HCT116 (cell line): ENCODE data around the gene RBKS. TPM values are rescaled to one million over a fixed set of nuclear protein-coding genes. Genes with fewer than 3 reads are reported as not detected.

Experiments used
- ATAC-seq: fragments of 200-7000 bp; cut with Tn5 transposase; 2 replicates; pipeline ENCODE4 v1.9.1; 2020; ENCODE audit warnings: mild to moderate bottlenecking, moderate library complexity
- BruUV-seq: library from RNA; stranded (reverse); fragments of 400-500 nt; replicated peaks from 2 replicates; lab custom pipeline; 2021; lab: Mats Ljungman, UMichigan
- CTCF ChIA-PET: fragments of 300-600 bp; sonication (Branson Sonifier 250); formaldehyde crosslinking; loops from one replicate; lab custom pipeline; 2021; ENCODE audit warnings: antibody characterized with exemption; lab: Charles Lee
- POLR2A ChIA-PET: fragments of 300-600, 350-600 bp; sonication (Branson Sonifier 250); formaldehyde crosslinking; loops from one replicate; lab custom pipeline; 2021; ENCODE audit warnings: antibody characterized with exemption; lab: Charles Lee
- RAD21 ChIA-PET, 2 experiments: fragments of 300-600 bp; sonication (Branson Sonifier 250); formaldehyde crosslinking; loops; one replicate each; lab custom pipeline; 2023; ENCODE audit warnings: low total read pairs in 2 of 2; ENCODE audit not compliant: uncharacterized antibody in 2 of 2, unreplicated experiment in 2 of 2, low non-redundant PET in 1 of 2; lab: Charles Lee
- DNase-seq: peaks from one replicate; pipeline ENCODE4 v3.0.0-alpha.2; 2010; ENCODE audit warnings: low read depth, low spot score
- H2AFZ ChIP-seq: fragments of 200-600 bp; shearing (Covaris generic), sonication (generic); 2 replicates; pipeline ENCODE4 v1.6.1; 2017; ENCODE audit warnings: low read depth, mixed run types, mixed read lengths, antibody characterized with exemption, low read length; ENCODE audit not compliant: poor library complexity, severe bottlenecking
- H3K27ac ChIP-seq: 2 replicates; pipeline ENCODE4 v1.5.1; 2012; ENCODE audit warnings: low read depth, low read length
- H3K27me3 ChIP-seq: fragments of 200-600 bp; sonication (generic); 2 replicates; pipeline ENCODE4 v1.6.1; 2016; ENCODE audit warnings: mixed run types, low read length, mixed read lengths; ENCODE audit not compliant: insufficient read depth
- H3K36me3 ChIP-seq, 2 experiments: fragments of 200-500 bp in 1 of 2; fragments of 200-600 bp in 1 of 2; sonication (Bioruptor generic) in 1 of 2; sonication (generic) in 1 of 2; 2 replicates each; pipeline versions ENCODE4 v1.5.1 to v1.6.1; 2014 to 2016; ENCODE audit warnings: low read length in 2 of 2, inconsistent platforms in 1 of 2, mixed read lengths in 1 of 2, mixed run types in 1 of 2; ENCODE audit not compliant: insufficient read depth in 2 of 2, control insufficient read depth in 1 of 2
- H3K4me1 ChIP-seq, 2 experiments: fragments of 200-600 bp in 1 of 2; sonication (generic) in 1 of 2; 2 replicates each; pipeline versions ENCODE4 v1.5.1 to v1.6.1; 2012 to 2017; ENCODE audit warnings: low read length in 2 of 2, inconsistent platforms in 1 of 2, mild to moderate bottlenecking in 1 of 2, mixed read lengths in 1 of 2, mixed run types in 1 of 2, moderate library complexity in 1 of 2; ENCODE audit not compliant: insufficient read depth in 2 of 2, control insufficient read depth in 1 of 2
- H3K4me2 ChIP-seq: fragments of 200-600 bp; sonication (generic); 2 replicates; pipeline ENCODE4 v1.6.1; 2017; ENCODE audit warnings: mixed run types, low read length, mixed read lengths
- H3K4me3 ChIP-seq, 2 experiments: fragments of 200-600 bp in 1 of 2; sonication (generic) in 1 of 2; replicated peaks in 1 of 2; 2 replicates each; pipeline ENCODE4 v1.5.1; 2011 to 2016; ENCODE audit warnings: low read length in 2 of 2, control low read depth in 1 of 2, low read depth in 1 of 2, mild to moderate bottlenecking in 1 of 2, mixed read lengths in 1 of 2, mixed run types in 1 of 2
- H3K79me2 ChIP-seq: fragments of 200-600 bp; sonication (generic); 2 replicates; pipeline ENCODE4 v1.6.1; 2017; ENCODE audit warnings: mild to moderate bottlenecking, mixed run types, low read length, moderate library complexity, mixed read lengths; ENCODE audit not compliant: insufficient read depth
- H3K9ac ChIP-seq: fragments of 200-600 bp; sonication (generic); 2 replicates; pipeline ENCODE4 v1.6.1; 2016; ENCODE audit warnings: low read length, mixed read lengths
- H3K9me2 ChIP-seq: fragments of 200-600 bp; sonication (generic), shearing (Covaris generic); 2 replicates; pipeline ENCODE4 v1.6.1; 2017; ENCODE audit warnings: mixed run types, mild to moderate bottlenecking, moderate library complexity; ENCODE audit not compliant: insufficient read depth
- H3K9me3 ChIP-seq, 2 experiments: fragments of 200-500 bp in 1 of 2; fragments of 200-600 bp in 1 of 2; sonication (Bioruptor generic) in 1 of 2; sonication (generic) in 1 of 2; 2 replicates each; pipeline ENCODE4 v1.6.1; 2014 to 2017; ENCODE audit warnings: low read length in 2 of 2, mixed read lengths in 2 of 2, inconsistent platforms in 1 of 2, low read depth in 1 of 2, mild to moderate bottlenecking in 1 of 2, mixed run types in 1 of 2, moderate library complexity in 1 of 2; ENCODE audit not compliant: control insufficient read depth in 1 of 2, insufficient read depth in 1 of 2
- H4K20me1 ChIP-seq: fragments of 200-600 bp; sonication (generic), shearing (Covaris generic); 2 replicates; pipeline ENCODE4 v1.6.1; 2017; ENCODE audit warnings: mixed run types, mild to moderate bottlenecking, moderate library complexity; ENCODE audit not compliant: insufficient read depth
- RAD21 ChIP-seq: IDR thresholded peaks from 2 replicates; pipeline ENCODE4 v1.6.1; 2012; ENCODE audit warnings: low read depth, mild to moderate bottlenecking
- TCF7L2 ChIP-seq: IDR thresholded peaks from 2 replicates; pipeline ENCODE4 v1.7.0; 2011; ENCODE audit warnings: borderline replicate concordance, inconsistent platforms; ENCODE audit not compliant: insufficient read depth, insufficient read length; ENCODE audit errors: extremely low read depth
- ZNF274 ChIP-seq: fragments of 200-500 bp; sonication (Bioruptor generic); IDR thresholded peaks from 2 replicates; pipeline ENCODE4 v1.6.1; 2014; ENCODE audit warnings: mild to moderate bottlenecking, low read depth, low read length, inconsistent platforms
- intact Hi-C: fragments of 100-400 bp; cut with micrococcal nuclease; formaldehyde crosslinking; loops from 2 replicates; pipeline ENCODE4 v1.10.0; 2022
- total RNA-seq: library from RNA; stranded (reverse); gene quantifications from one replicate; pipeline ENCODE4 v1.2.1, GENCODE V29; 2021; ENCODE audit not compliant: unreplicated experiment

RBKS gene
- total RNA-seq, 1 experiment from 2014 or later: 2.4 TPM

DNA sequence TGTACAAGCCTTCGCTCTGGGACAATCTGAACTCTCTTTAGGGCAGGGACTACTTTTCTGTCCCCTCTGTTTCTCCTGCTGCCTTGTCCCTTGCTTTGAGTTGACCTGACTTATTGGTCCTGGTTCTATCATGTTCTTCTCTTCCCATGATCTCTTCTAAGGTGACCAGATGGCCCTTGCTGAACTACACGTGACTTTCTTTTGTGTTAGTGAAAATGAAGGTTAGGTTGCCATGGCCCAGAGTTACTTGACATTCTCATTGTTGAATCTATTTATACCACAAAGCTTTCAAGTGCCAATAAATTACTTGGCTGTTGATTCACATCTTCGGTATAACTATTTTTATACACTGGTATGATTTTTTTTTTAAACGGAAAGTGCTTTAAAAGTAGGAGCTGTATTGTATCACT, 94.3 kb downstream of the RBKS start:
- ChIA-PET POLR2A (interaction anchor here (1.2 kb wide), 1 partner anchor 9 kb away, joined by 3 read pairs; no protein-coding TSS in a partner anchor), RAD21 (no interaction called here), CTCF (no interaction called here)
- Histone ChIP-seq H3K9me2 (no peaks in the 10 kb centered on the region), H3K4me2 (no peak overlapping the region), H3K79me2 (no peaks in the 10 kb centered on the region), H4K20me1 (no peaks in the 10 kb centered on the region), H3K27me3 (no peaks in the 10 kb centered on the region), H3K9me3 (no peaks in the 10 kb centered on the region), H3K4me3 (no peak overlapping the region), H2AFZ (no peak overlapping the region), H3K36me3 (no peaks in the 10 kb centered on the region), H3K4me1 (peaks cover 20 to 67% of the 10 kb centered on the region in 2 experiments), H3K27ac (no peak overlapping the region), H3K9ac (no peak overlapping the region)
- DNase-seq (no peak), ATAC-seq (no peak)
- no peak for TF ChIP-seq TCF7L2
- BruUV-seq: no TSS peak
- intact Hi-C loops: no loop called here

DNA sequence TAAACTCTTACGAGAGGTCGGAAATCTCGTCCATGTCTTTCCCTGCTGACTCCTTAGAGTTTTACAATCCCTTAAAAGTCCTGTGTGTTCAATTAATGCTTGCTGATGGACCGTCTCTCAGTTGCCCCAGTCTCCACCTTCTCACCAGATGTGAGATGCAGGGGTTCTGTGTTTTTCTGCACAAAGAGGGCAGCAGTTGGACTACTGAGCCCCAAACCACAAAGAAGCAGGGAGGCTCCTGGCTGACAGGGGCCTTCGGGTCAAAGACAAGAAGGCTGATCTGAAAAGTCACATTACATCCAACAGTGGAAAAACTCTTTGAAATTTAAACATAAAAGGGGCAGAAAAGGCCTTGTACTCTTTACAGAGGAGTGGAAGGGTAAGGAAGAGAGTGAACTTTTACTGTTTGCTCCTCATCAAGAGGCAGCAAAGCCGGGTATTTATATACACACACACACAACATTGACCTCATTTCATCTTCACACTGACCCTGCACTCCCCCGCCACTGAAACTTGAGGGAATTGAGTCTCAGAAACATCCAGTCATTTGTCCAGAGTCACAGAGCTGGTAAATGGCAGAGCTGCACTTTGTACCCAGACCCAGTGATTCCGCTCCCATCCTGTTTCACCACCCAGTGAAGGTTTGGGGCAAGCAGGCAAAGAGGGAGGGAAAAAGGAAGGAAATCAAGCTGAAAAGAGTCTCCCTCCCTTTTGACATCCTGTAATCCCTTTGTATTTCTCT, 94.9 kb downstream of the RBKS start:
- ChIA-PET POLR2A (interaction anchor here (1.2 kb wide), 1 partner anchor 8 kb away, joined by 3 read pairs; no protein-coding TSS in a partner anchor), CTCF (no interaction called here), RAD21 (no interaction called here)
- H3K36me3 ChIP-seq: no peaks in the 10 kb centered on the region
- no TSS peak for BruUV-seq
- ATAC-seq: no peak
- H3K9me3 ChIP-seq: no peaks in the 10 kb centered on the region
- no peak overlapping the region for H3K4me2 ChIP-seq
- intact Hi-C loops: no loop called here
- no peak for DNase-seq
- no peaks in the 10 kb centered on the region for H4K20me1 ChIP-seq
- TF ChIP-seq RAD21: no peak
- no peak for TF ChIP-seq ZNF274
- no peaks in the 10 kb centered on the region for H3K79me2 ChIP-seq
- H3K27ac ChIP-seq: no peak overlapping the region
- H2AFZ ChIP-seq: no peak overlapping the region
- H3K27me3 ChIP-seq: no peaks in the 10 kb centered on the region
- no peak overlapping the region for H3K9ac ChIP-seq
- no peaks in the 10 kb centered on the region for H3K9me2 ChIP-seq
- peaks cover 18 to 61% of the 10 kb centered on the region in 2 experiments for H3K4me1 ChIP-seq
- H3K4me3 ChIP-seq: no peak overlapping the region
